ENCODE data around the gene PLPPR1. TPM values are rescaled to one million over a fixed set of nuclear protein-coding genes. Genes with fewer than 3 reads are reported as not detected.
A peak's percentile ranks its signal among the peaks of the same experiment; 100 is the strongest.

Gene PLPPR1
- total and polyA plus RNA-seq, 2 experiments from 2014 or later, result 1.3 to 3.7 TPM

DNA sequence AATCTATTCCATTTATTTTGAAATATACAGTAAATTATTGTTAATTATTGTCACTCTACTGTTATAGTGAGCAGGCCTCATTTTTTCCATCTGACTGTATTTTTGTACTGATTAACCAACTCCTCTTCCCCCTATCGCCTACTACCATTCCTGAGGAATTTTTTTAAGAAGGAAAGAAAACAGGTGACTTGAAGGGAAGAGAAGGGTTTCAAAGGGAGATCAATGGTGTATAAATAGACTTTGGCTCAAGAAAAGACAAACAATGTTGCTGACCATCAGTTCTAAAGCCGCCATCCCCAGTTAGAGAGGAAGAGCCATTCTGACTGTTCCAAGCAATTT lies 286.6 kb downstream of the PLPPR1 start:
- no peaks in the 10 kb centered on the region for H3K36me3 ChIP-seq (ENCODE audit: insufficient read depth)
- no peak overlapping the region for H3K4me3 ChIP-seq
- no peaks in the 10 kb centered on the region for H3F3A ChIP-seq (replicated peaks; ENCODE audit: low read depth)
- Mint-ChIP-seq H3K27me3 (ENCODE audit: insufficient read depth, low read depth, poor library complexity) (peaks cover 2% of the 10 kb centered on the region), H3K9me3 (no peaks in the 10 kb centered on the region), H3K4me3 (no peak overlapping the region), H3K36me3 (ENCODE audit: low read depth) (no peaks in the 10 kb centered on the region; the same call in 2 of the 3 replicates), H3K27ac (no peak overlapping the region), H3K4me1 (no peaks in the 10 kb centered on the region)
- H3K9me2 ChIP-seq (ENCODE audit: insufficient read depth), result no peaks in the 10 kb centered on the region
- no peaks in the 10 kb centered on the region for H3K27me3 ChIP-seq (ENCODE audit: insufficient read depth)
- no peaks in the 10 kb centered on the region for H4K20me1 ChIP-seq (replicated peaks; ENCODE audit: insufficient read depth)
- H2AFZ ChIP-seq, result no peak overlapping the region
- TF ChIP-seq EZH2 (IDR thresholded peaks at IDR 0.05; ENCODE audit: low read depth, unreplicated experiment) (no peak), STAT1 (IDR thresholded peaks at IDR 0.05; ENCODE audit: unreplicated experiment) (no peak), NANOG (IDR thresholded peaks at IDR 0.05; ENCODE audit: borderline replicate concordance) (no peak), EZH2phosphoT487 (IDR thresholded peaks at IDR 0.05; ENCODE audit: unreplicated experiment) (no peak), ZNF114 (CRISPR knock-in tag; IDR thresholded peaks at IDR 0.05) (no peak), ZNF331 (CRISPR knock-in tag; IDR thresholded peaks at IDR 0.05; ENCODE audit: low read depth) (no peak), CREB1 (CRISPR knock-in tag; IDR thresholded peaks at IDR 0.05; ENCODE audit: low read depth) (no peak), POLR2AphosphoS5 (IDR thresholded peaks at IDR 0.05; ENCODE audit: low read depth) (no peak), JUNB (IDR thresholded peaks at IDR 0.05; ENCODE audit: unreplicated experiment) (no peak)
- TF ChIP-seq, protein P1, sequence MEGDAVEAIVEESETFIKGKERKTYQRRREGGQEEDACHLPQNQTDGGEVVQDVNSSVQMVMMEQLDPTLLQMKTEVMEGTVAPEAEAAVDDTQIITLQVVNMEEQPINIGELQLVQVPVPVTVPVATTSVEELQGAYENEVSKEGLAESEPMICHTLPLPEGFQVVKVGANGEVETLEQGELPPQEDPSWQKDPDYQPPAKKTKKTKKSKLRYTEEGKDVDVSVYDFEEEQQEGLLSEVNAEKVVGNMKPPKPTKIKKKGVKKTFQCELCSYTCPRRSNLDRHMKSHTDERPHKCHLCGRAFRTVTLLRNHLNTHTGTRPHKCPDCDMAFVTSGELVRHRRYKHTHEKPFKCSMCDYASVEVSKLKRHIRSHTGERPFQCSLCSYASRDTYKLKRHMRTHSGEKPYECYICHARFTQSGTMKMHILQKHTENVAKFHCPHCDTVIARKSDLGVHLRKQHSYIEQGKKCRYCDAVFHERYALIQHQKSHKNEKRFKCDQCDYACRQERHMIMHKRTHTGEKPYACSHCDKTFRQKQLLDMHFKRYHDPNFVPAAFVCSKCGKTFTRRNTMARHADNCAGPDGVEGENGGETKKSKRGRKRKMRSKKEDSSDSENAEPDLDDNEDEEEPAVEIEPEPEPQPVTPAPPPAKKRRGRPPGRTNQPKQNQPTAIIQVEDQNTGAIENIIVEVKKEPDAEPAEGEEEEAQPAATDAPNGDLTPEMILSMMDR (conservative IDR thresholded peaks at IDR 0.05; ENCODE audit: low read depth in 2 of 2), result no peak
- TF ChIP-seq, protein P2, sequence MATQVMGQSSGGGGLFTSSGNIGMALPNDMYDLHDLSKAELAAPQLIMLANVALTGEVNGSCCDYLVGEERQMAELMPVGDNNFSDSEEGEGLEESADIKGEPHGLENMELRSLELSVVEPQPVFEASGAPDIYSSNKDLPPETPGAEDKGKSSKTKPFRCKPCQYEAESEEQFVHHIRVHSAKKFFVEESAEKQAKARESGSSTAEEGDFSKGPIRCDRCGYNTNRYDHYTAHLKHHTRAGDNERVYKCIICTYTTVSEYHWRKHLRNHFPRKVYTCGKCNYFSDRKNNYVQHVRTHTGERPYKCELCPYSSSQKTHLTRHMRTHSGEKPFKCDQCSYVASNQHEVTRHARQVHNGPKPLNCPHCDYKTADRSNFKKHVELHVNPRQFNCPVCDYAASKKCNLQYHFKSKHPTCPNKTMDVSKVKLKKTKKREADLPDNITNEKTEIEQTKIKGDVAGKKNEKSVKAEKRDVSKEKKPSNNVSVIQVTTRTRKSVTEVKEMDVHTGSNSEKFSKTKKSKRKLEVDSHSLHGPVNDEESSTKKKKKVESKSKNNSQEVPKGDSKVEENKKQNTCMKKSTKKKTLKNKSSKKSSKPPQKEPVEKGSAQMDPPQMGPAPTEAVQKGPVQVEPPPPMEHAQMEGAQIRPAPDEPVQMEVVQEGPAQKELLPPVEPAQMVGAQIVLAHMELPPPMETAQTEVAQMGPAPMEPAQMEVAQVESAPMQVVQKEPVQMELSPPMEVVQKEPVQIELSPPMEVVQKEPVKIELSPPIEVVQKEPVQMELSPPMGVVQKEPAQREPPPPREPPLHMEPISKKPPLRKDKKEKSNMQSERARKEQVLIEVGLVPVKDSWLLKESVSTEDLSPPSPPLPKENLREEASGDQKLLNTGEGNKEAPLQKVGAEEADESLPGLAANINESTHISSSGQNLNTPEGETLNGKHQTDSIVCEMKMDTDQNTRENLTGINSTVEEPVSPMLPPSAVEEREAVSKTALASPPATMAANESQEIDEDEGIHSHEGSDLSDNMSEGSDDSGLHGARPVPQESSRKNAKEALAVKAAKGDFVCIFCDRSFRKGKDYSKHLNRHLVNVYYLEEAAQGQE (IDR thresholded peaks at IDR 0.05; ENCODE audit: unreplicated experiment), result no peak
- TF ChIP-seq, protein P3, sequence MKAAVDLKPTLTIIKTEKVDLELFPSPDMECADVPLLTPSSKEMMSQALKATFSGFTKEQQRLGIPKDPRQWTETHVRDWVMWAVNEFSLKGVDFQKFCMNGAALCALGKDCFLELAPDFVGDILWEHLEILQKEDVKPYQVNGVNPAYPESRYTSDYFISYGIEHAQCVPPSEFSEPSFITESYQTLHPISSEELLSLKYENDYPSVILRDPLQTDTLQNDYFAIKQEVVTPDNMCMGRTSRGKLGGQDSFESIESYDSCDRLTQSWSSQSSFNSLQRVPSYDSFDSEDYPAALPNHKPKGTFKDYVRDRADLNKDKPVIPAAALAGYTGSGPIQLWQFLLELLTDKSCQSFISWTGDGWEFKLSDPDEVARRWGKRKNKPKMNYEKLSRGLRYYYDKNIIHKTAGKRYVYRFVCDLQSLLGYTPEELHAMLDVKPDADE (IDR thresholded peaks at IDR 0.05), result no peak
- TF ChIP-seq, protein P4, sequence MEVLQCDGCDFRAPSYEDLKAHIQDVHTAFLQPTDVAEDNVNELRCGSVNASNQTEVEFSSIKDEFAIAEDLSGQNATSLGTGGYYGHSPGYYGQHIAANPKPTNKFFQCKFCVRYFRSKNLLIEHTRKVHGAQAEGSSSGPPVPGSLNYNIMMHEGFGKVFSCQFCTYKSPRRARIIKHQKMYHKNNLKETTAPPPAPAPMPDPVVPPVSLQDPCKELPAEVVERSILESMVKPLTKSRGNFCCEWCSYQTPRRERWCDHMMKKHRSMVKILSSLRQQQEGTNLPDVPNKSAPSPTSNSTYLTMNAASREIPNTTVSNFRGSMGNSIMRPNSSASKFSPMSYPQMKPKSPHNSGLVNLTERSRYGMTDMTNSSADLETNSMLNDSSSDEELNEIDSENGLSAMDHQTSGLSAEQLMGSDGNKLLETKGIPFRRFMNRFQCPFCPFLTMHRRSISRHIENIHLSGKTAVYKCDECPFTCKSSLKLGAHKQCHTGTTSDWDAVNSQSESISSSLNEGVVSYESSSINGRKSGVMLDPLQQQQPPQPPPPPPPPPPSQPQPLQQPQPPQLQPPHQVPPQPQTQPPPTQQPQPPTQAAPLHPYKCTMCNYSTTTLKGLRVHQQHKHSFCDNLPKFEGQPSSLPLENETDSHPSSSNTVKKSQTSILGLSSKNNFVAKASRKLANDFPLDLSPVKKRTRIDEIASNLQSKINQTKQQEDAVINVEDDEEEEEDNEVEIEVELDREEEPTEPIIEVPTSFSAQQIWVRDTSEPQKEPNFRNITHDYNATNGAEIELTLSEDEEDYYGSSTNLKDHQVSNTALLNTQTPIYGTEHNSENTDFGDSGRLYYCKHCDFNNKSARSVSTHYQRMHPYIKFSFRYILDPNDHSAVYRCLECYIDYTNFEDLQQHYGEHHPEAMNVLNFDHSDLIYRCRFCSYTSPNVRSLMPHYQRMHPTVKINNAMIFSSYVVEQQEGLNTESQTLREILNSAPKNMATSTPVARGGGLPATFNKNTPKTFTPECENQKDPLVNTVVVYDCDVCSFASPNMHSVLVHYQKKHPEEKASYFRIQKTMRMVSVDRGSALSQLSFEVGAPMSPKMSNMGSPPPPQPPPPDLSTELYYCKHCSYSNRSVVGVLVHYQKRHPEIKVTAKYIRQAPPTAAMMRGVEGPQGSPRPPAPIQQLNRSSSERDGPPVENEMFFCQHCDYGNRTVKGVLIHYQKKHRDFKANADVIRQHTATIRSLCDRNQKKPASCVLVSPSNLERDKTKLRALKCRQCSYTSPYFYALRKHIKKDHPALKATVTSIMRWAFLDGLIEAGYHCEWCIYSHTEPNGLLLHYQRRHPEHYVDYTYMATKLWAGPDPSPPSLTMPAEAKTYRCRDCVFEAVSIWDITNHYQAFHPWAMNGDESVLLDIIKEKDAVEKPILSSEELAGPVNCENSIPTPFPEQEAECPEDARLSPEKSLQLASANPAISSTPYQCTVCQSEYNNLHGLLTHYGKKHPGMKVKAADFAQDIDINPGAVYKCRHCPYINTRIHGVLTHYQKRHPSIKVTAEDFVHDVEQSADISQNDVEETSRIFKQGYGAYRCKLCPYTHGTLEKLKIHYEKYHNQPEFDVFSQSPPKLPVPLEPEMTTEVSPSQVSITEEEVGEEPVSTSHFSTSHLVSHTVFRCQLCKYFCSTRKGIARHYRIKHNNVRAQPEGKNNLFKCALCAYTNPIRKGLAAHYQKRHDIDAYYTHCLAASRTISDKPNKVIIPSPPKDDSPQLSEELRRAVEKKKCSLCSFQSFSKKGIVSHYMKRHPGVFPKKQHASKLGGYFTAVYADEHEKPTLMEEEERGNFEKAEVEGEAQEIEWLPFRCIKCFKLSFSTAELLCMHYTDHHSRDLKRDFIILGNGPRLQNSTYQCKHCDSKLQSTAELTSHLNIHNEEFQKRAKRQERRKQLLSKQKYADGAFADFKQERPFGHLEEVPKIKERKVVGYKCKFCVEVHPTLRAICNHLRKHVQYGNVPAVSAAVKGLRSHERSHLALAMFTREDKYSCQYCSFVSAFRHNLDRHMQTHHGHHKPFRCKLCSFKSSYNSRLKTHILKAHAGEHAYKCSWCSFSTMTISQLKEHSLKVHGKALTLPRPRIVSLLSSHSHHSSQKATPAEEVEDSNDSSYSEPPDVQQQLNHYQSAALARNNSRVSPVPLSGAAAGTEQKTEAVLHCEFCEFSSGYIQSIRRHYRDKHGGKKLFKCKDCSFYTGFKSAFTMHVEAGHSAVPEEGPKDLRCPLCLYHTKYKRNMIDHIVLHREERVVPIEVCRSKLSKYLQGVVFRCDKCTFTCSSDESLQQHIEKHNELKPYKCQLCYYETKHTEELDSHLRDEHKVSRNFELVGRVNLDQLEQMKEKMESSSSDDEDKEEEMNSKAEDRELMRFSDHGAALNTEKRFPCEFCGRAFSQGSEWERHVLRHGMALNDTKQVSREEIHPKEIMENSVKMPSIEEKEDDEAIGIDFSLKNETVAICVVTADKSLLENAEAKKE (CRISPR knock-in tag; IDR thresholded peaks at IDR 0.05), result no peak
- ATAC-seq (no peak), DNase-seq (ENCODE audit: low spot score) (no peak)
- H3K27ac ChIP-seq (ENCODE audit: low read depth), result peak overlapping the region; percentile 20; the same call in 1 of the 2 replicates
- no peak overlapping the region for H3K4me2 ChIP-seq
- no peaks in the 10 kb centered on the region for H3K79me2 ChIP-seq (replicated peaks; ENCODE audit: insufficient read depth)
- no peaks in the 10 kb centered on the region for H3K4me1 ChIP-seq (ENCODE audit: insufficient read depth)

All from GM23338 (cell line).